Activated CD8-positive, alpha-beta memory T cell treated with anti-CD3 and anti-CD28 coated beads, Interleukin-2, amount 50 U/mL, for 1 hour (primary cell): ENCODE results near the gene ACTN1.

Source experiments
- DNase-seq: peaks from one replicate; pipeline ENCODE4 v3.0.0-alpha.2; 2020; ENCODE audit errors: extremely low read depth

The ACTN1 gene

GRCh38 chr14:68936476-68936875 lies 42.6 kb downstream of the ACTN1 start:
- DNase-seq, result no peak

GRCh38 chr14:68935761-68936214 lies 43.3 kb downstream of the ACTN1 start:
- DNase-seq, result no peak

- DNase-seq, result no peak
Measured at GRCh38 chr14:68934066-68934465, 45.0 kb downstream of the ACTN1 start.

- DNase-seq, result no peak
Measured at GRCh38 chr14:68932686-68933085, 46.4 kb downstream of the ACTN1 start.

- DNase-seq, result no peak
Measured at GRCh38 chr14:68932231-68932630, 46.9 kb downstream of the ACTN1 start.

- no peak for DNase-seq
Measured at GRCh38 chr14:68931474-68932051, 47.5 kb downstream of the ACTN1 start.

- no peak for DNase-seq
Measured at GRCh38 chr14:68931063-68931462, 48.0 kb downstream of the ACTN1 start.

- no peak for DNase-seq
Measured at GRCh38 chr14:68929623-68930307, 49.3 kb downstream of the ACTN1 start.

GRCh38 chr14:68928770-68929550 lies 50.1 kb downstream of the ACTN1 start:
- no peak for DNase-seq

GRCh38 chr14:68927956-68928675 lies 51.0 kb downstream of the ACTN1 start:
- no peak for DNase-seq

- DNase-seq, result no peak
Measured at GRCh38 chr14:68927089-68927488, 52.0 kb downstream of the ACTN1 start.

GRCh38 chr14:68926236-68926635 lies 52.9 kb downstream of the ACTN1 start:
- no peak for DNase-seq

GRCh38 chr14:68925373-68925772 lies 53.7 kb downstream of the ACTN1 start:
- DNase-seq, result no peak

- no peak for DNase-seq
Measured at GRCh38 chr14:68924186-68925158, 54.6 kb downstream of the ACTN1 start.

- DNase-seq, result no peak
Measured at GRCh38 chr14:68922886-68923285, 56.2 kb downstream of the ACTN1 start.

- DNase-seq, result no peak
Measured at GRCh38 chr14:68922201-68922621, 56.9 kb downstream of the ACTN1 start.

GRCh38 chr14:68921666-68922065 lies 57.4 kb downstream of the ACTN1 start:
- no peak for DNase-seq

GRCh38 chr14:68921049-68921448 lies 58.1 kb downstream of the ACTN1 start:
- DNase-seq, result no peak

- no peak for DNase-seq
Measured at GRCh38 chr14:68919129-68919927, 59.8 kb downstream of the ACTN1 start.

GRCh38 chr14:68918612-68919011 lies 60.5 kb downstream of the ACTN1 start:
- DNase-seq, result no peak
